Midbrain (tissue), 1 donor: ENCODE measurements around the gene NGFR.

Source experiments
- DNase-seq: peaks from one replicate; lab custom pipeline; 2025; lab: John Stamatoyannopoulos, UW

The NGFR gene

GRCh38 chr17:49515196-49515770 lies 20.2 kb downstream of the NGFR start:
- DNase-seq, result peak; percentile 81

GRCh38 chr17:49516180-49516579 lies 21.1 kb downstream of the NGFR start:
- peak; percentile 9 for DNase-seq

- no peak for DNase-seq
Measured at GRCh38 chr17:49518346-49519078, 23.4 kb downstream of the NGFR start.

DNA sequence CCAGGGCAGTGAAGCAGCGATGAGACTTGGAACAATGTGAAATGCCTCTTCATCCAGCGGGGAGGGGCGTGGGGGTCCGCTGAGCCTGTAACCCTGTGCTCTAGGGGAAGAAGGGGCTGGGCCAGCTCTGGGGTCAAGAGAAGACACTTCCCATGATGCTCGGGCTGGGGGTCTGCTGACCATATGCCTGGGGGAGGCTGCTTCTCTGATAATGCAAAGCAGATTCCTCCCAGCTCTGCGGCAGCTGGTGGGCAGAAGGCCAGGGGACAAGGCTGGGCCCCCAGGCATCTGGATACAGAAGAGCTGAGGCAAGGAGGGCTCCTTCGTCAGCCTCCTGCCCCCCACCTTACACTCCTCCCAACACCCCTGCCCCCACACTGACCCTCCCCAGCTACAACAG lies 24.7 kb downstream of the NGFR start:
- no peak for DNase-seq

DNA sequence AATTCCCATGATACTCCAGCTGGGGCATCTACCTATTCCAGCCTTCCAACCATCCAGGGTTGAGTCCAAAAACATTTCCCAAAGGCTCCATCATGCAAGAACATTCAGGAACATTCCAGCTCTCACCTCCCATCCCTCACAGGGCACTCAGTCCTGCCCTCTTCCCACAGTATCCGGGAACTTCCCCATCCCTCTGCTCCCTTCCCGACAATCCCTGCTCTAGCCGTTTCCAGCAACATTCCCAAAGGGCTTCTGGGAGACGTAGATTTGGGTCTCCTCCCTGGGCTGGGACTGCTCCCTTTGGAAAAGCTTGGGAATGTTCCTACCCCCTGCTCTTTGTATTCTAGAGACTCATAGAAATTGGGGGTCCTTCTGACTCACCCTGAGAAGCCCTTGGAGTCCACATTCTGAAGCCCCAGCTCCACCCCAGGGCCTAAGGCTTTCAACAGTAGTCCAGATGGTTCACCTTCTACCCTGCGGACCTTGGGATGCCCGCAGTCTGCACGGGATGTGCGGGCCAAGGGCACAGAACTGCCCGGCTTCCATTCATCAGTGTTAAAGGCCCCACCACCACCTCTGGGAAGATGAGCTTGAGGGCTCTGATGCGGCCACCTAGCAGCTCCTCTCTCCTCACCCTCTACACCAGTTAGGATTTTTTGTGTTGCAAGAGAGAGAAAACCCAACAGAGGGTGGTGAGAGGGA lies 25.4 kb downstream of the NGFR start:
- DNase-seq, result no peak

DNA sequence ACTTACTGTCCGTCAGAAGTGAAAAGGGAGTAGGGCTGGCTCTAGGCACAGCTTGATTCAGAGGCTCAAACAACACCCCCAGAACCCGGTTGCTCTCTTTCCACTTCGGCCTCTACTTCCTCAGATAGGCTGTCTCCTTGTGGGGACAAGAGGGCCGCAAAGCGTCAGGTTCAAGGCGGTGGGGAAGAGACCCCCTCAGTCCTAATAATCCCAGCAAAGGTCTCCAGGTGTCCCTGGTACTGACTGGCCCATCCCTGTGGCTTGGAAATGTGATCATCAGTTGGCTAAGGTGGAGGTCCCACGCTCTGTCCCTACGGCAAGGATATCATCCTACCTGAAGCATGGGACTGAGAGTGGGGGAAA lies 26.0 kb downstream of the NGFR start:
- DNase-seq, result no peak

DNA sequence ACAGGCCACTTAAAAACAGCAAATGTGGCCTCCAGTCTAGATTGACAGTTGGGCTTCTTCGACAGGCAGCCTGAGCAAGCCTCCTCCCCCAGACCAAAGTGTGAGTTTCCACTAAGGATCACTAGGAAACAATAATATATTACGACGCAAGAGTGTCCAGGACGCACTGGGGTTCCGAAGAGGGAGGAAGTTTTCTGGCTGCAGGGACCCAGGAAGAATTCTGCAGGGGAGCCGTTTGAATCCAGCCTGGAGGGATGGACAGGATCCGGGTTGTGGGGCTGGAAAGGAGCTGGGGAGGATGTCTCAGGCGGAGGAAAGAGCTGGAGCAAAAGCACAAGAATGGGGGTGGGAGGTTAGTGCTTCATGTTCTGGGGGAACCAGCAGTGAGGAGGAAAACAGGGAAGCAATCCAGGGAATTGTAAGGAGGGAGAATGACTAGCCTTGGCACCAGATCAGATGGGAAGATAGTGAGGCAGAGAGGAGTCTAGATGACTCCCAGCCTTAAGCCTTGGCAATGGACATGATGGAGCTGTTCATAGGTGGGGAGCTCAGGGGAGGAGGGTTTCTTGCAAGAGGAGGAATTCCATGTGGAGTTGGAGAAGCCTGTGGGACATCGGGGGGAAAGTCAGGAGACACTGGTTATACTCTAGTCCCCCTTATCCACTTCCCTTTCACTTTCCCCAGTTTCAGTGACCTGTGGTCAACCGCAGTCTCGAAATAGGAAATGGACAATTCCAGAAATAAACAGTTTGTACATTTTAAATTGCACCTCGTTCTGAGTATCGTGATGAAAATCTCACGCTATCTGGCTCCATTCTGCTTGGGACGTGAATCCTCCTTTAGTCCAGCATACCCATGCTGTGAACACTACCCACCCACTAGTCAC lies 26.6 kb downstream of the NGFR start:
- DNase-seq, result no peak

- DNase-seq, result no peak
Measured at GRCh38 chr17:49522357-49522890, 27.3 kb downstream of the NGFR start.

DNA sequence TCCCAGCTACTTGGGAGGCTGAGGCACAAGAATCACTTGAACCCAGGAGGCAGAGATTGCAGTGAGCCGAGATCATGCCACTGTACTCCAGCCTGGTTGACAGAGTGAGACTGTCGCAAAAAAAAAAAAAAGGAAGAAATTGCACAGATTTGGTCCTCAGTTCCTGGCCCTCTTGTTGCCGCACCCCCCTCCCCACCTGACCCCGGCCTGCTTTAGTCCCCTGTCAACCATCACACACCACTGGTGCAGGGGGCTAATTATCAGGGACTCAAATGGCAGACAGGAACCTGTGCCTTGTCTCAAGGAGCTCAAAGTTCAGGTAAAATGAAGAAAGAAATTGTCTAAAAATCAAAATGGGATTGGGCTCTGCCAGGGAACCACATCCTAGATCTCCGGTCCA lies 28.1 kb downstream of the NGFR start:
- DNase-seq, result no peak

DNA sequence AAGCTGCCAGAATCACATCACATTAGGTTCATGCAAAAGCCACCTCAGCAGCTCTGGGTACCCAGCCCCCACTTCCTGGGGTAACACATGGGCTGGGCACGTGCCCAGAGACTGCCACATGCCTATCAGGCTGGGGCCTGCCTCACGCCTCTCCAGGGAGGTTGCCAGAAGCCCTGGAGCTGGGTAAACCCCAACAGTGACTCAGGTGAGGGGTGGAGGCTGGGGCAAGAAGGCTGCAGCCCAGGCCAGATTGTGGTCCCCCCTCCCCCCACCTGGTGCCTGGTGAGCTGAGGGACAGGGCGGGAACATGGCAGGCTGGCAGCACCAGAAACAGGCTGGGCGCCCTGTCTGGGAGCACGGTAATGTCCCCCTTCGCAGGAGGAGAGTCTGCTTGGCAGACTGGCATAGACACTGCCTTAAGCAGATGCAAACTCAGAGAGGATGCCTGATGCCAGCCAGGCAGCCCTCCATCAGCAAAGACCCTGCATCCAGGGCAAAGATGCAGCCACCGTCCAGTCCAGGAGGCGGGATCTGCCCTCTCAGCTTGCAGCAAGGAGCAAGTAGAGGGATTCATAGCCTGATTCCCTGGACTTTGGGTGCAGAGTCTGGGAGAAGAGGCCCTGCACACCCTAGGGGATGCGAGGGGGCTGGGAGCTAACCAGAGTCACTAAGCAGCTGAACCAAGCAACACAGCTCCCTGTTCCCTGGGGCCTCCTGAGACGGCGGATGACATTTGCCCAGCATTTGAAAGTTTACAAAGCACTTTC lies 28.8 kb downstream of the NGFR start:
- no peak for DNase-seq

DNA sequence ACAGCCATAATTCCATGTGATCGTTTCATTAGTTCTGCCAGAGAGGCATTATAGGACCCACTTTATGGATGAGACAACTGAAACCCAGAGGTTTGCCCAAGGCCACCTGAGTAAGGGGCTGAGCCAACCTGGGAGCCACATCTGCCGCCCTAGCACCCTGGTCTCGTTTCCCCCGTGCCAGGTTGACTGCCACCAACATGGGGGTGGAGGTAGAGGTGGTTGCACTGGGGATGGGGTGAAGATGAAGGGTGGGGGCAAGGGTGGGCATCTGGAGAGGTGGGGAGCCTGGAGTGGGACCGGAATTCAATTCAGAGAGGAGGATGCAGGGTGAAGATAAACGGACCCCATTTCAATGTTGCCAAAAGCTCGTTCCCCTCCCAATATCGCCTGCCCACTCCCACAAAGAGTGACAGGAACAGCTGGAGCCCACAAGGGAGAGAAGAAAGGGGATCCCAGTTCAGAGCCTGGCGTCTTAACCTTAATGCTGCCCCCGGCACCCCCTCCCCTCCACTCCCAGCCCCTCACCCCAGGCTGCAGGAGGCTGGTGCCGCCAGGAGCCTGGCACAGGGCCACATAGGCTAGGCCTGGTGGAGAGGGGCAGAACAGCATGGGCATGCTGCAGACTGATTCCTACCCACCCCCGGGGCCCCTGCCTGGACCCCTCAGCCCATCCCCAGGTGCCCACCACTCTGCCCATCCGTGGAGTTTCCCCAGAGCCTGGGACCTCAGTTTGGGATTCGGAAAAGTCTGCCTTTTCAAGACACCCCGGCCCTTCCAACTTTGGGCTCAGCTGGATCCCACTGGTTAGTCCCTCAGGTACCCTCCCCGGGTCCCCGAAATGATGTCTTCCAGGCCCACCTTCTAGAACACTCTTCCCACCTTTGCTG lies 29.6 kb downstream of the NGFR start:
- no peak for DNase-seq

- DNase-seq, result no peak
Measured at GRCh38 chr17:49525831-49526741, 31.0 kb downstream of the NGFR start.

GRCh38 chr17:49527927-49528651 lies 33.0 kb downstream of the NGFR start:
- DNase-seq, result no peak

DNA sequence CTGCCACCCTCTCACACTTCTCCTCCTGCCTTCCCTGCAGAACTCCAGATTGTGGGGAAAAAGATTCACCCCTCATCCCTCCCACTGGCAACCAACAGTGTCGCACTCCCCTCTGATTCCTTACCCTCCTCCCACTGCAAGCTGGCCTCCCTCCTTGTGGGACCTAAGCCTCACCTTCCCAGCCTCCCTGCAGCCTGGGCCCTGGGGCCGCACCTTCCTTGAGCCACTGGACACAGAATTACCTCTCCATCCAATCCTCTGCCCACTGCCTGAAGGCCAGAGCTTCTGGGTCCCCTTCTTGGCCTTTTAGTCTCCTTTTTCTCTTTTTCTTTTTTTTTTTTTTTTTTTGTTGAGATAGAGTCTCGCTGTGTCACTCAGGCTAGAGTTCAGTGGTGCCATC lies 33.9 kb downstream of the NGFR start:
- DNase-seq, result no peak

DNA sequence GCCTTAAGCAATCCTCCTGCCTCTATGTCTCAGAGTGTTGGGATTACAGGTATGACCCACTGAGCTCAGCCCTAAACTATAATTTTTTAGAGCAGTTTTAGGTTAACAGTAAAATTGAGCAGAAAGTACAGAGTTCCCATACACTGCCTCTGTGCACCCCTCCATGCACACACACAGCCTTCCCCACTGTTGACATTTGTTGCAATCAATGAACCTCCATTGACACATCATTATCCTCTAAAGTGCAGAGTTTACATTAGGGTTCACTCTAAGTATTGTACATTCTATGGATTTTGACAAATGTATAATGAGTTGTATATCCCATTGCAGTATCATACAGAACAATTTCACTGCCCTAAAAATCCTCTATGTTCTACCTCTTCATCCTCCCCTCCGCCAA lies 35.0 kb downstream of the NGFR start:
- DNase-seq, result no peak

GRCh38 chr17:49543860-49544259 lies 48.8 kb downstream of the NGFR start:
- DNase-seq, result no peak

DNA sequence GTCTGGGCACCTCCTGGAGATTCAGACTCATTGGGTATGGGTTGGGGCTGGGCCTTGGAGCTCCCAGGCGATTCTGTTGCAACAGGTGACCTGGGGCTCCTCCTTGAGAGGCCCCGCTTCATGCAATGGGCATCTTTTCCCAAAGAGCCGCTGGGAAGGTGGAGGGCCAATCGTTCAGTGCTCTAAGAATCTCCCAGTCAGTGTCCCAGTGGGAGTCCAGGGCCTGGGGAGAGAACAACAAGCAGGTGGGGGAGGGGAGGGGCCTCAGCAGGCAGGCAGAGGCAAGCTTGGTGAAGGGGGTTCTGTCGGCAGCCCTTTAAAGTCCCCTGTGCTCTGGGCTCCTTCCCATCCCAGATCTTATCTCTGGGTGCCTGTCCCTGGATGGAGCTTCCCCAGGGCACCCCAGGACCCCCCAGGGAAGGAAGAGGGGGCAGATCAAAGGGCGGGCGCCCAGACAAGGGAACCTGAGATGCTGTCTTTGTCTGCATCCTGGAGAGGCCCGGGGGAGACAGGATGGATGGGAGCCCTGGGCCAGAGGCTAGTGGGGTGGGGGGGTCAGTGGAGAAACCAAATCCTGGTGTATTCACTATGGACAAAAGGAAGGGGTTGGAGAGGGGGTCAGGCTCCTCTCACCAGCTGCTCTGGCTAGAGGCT lies 50.0 kb downstream of the NGFR start:
- DNase-seq, result no peak
